ENCODE measurements around the gene DDX18. TPM values are rescaled to one million over a fixed set of nuclear protein-coding genes. Genes with fewer than 3 reads are reported as not detected.

DDX18 gene
- total and polyA plus RNA-seq, 10 of the 15 experiments (the other 5 are each of a cell fraction or from before 2014, with no cell fraction given), result 54.3 to 110 (median 74.9) TPM

- no peak for TF ChIP-seq SREBF2 (IDR thresholded peaks at IDR 0.05; ENCODE audit: low read length)
These were observed 14.4 kb downstream of the DDX18 start (continued) for GRCh38 chr2:117828870-117829269.

- in situ Hi-C loops (cut with MboI) (no loop called here), intact Hi-C loops (cut with micrococcal nuclease; ENCODE audit: unreplicated experiment) (no loop called here)
- ChIA-PET POLR2A (no interaction called here), CTCF (no interaction called here), RAD21 (ENCODE audit: unreplicated experiment) (no interaction called here), SMC1A (ENCODE audit: uncharacterized antibody, unreplicated experiment) (no interaction called here)
- Histone ChIP-seq H3K27me3 (replicated peaks in 1 of 2; ENCODE audit: control insufficient read depth in 2 of 2, insufficient read depth in 2 of 2, low read length in 1 of 2) (no peaks in the 10 kb centered on the region), H3K9me3 (replicated peaks; ENCODE audit: control insufficient read depth, insufficient read depth, low read length) (no peaks in the 10 kb centered on the region), H3K4me2 (ENCODE audit: control insufficient read depth, insufficient read depth) (no peak overlapping the region), H3K4me1 (ENCODE audit: control insufficient read depth, insufficient read depth, low read length) (no peaks in the 10 kb centered on the region), H3K9ac (ENCODE audit: control insufficient read depth, insufficient read depth, low read length) (no peak overlapping the region), H3K79me2 (ENCODE audit: control insufficient read depth, insufficient read depth, low read length) (no peaks in the 10 kb centered on the region), H2AFZ (ENCODE audit: control insufficient read depth, low read depth, low read length) (no peak overlapping the region), H3K27ac (ENCODE audit: control insufficient read depth, insufficient read depth) (no peak overlapping the region), H3K36me3 (ENCODE audit: control insufficient read depth in 2 of 2, insufficient read depth in 2 of 2, low read length in 1 of 2) (peaks cover 0 to 25% of the 10 kb centered on the region in 2 experiments), H3K4me3 (no peak overlapping the region), H4K20me1 (ENCODE audit: control insufficient read depth, insufficient read depth) (no peaks in the 10 kb centered on the region)
- FAIRE-seq (no peak), ATAC-seq (no peak), DNase-seq (ENCODE audit: low read depth, low spot score) (no peak)
- 88% methylated on average over 1 of the region's 1 CpG for WGBS (ENCODE audit: insufficient coverage, insufficient replicate concordance, low lambda C conversion rate, missing lambda C conversion rate)
- BruUV-seq (replicated peaks), result no TSS peak
- TF ChIP-seq CHD1 (IDR thresholded peaks at IDR 0.05; ENCODE audit: low read depth, low read length) (no peak), POLR2A (IDR thresholded peaks at IDR 0.05; ENCODE audit: low read depth, low read length) (no peak), HCFC1 (IDR thresholded peaks at IDR 0.05; ENCODE audit: low read length) (no peak), SUPT20H (IDR thresholded peaks at IDR 0.05; ENCODE audit: borderline replicate concordance, control insufficient read depth, low read depth, low read length) (no peak)
These were observed 17.8 kb downstream of the DDX18 start for GRCh38 chr2:117832332-117832731.

GRCh38 chr2:117832905-117833613 is 18.6 kb downstream of the DDX18 start:
- BruUV-seq (replicated peaks), result no TSS peak
- intact Hi-C loops (cut with micrococcal nuclease; ENCODE audit: unreplicated experiment) (no loop called here), in situ Hi-C loops (cut with MboI) (no loop called here)
- H3K4me1 ChIP-seq (ENCODE audit: control insufficient read depth, insufficient read depth, low read length), result no peaks in the 10 kb centered on the region
- no peak for FAIRE-seq
- no peak for DNase-seq (ENCODE audit: low read depth, low spot score)
- H3K79me2 ChIP-seq (ENCODE audit: control insufficient read depth, insufficient read depth, low read length), result no peaks in the 10 kb centered on the region
- H3K9ac ChIP-seq (ENCODE audit: control insufficient read depth, insufficient read depth, low read length), result no peak overlapping the region
- no peak overlapping the region for H3K4me3 ChIP-seq
- CTCF ChIA-PET, result interaction anchor here (0.8 kb wide), 1 partner anchor 62 kb away, joined by 3 read pairs; no protein-coding TSS in a partner anchor
- no peak overlapping the region for H3K27ac ChIP-seq (ENCODE audit: control insufficient read depth, insufficient read depth)
- H3K27me3 ChIP-seq (replicated peaks in 1 of 2; ENCODE audit: control insufficient read depth in 2 of 2, insufficient read depth in 2 of 2, low read length in 1 of 2), result no peaks in the 10 kb centered on the region
- POLR2A ChIA-PET, result no interaction called here
- ATAC-seq, result peak; percentile 14; the same call in 2 of the 3 replicates
- 86% methylated on average over 9 of the region's 9 CpGs for WGBS (ENCODE audit: insufficient coverage, insufficient replicate concordance, low lambda C conversion rate, missing lambda C conversion rate)
- H3K36me3 ChIP-seq (ENCODE audit: control insufficient read depth in 2 of 2, insufficient read depth in 2 of 2, low read length in 1 of 2), result peaks cover 0 to 22% of the 10 kb centered on the region in 2 experiments
- SMC1A ChIA-PET (ENCODE audit: uncharacterized antibody, unreplicated experiment), result interaction anchor here (0.7 kb wide), 1 partner anchor 871 kb away, joined by 3 read pairs; no protein-coding TSS in a partner anchor
- RAD21 ChIA-PET (ENCODE audit: unreplicated experiment), result no interaction called here
- H2AFZ ChIP-seq (ENCODE audit: control insufficient read depth, low read depth, low read length), result no peak overlapping the region
- H4K20me1 ChIP-seq (ENCODE audit: control insufficient read depth, insufficient read depth), result no peaks in the 10 kb centered on the region
- H3K9me3 ChIP-seq (replicated peaks; ENCODE audit: control insufficient read depth, insufficient read depth, low read length), result no peaks in the 10 kb centered on the region
- no peak overlapping the region for H3K4me2 ChIP-seq (ENCODE audit: control insufficient read depth, insufficient read depth)
- TF ChIP-seq NBN (IDR thresholded peaks at IDR 0.05) (no peak), SREBF1 (IDR thresholded peaks at IDR 0.05; ENCODE audit: low read length) (peak; percentile 32; the same call in 1 of the 2 replicates), TCF3 (IDR thresholded peaks at IDR 0.05; ENCODE audit: borderline replicate concordance, insufficient read depth, low read depth, low read length) (no peak), ATF2 (IDR thresholded peaks at IDR 0.05; ENCODE audit: low read length) (no peak), KLF5 (IDR thresholded peaks at IDR 0.05; ENCODE audit: partially characterized antibody) (no peak), ZNF384 (IDR thresholded peaks at IDR 0.05; ENCODE audit: borderline replicate concordance, low read depth, low read length) (no peak)
- TF ChIP-seq, protein P1, sequence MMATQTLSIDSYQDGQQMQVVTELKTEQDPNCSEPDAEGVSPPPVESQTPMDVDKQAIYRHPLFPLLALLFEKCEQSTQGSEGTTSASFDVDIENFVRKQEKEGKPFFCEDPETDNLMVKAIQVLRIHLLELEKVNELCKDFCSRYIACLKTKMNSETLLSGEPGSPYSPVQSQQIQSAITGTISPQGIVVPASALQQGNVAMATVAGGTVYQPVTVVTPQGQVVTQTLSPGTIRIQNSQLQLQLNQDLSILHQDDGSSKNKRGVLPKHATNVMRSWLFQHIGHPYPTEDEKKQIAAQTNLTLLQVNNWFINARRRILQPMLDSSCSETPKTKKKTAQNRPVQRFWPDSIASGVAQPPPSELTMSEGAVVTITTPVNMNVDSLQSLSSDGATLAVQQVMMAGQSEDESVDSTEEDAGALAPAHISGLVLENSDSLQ (IDR thresholded peaks at IDR 0.05), result no peak
